ENCODE measurements around the gene PLA2R1. TPM values are rescaled to one million over a fixed set of nuclear protein-coding genes. Genes with fewer than 3 reads are reported as not detected.
"Not testable (repeated sequence)": the region's sequence is repeated elsewhere in the genome, so short reads cannot be mapped to it uniquely, and the experiment has no call there.

The PLA2R1 gene
- total RNA-seq, 1 experiment from 2014 or later, result not detected

DNA sequence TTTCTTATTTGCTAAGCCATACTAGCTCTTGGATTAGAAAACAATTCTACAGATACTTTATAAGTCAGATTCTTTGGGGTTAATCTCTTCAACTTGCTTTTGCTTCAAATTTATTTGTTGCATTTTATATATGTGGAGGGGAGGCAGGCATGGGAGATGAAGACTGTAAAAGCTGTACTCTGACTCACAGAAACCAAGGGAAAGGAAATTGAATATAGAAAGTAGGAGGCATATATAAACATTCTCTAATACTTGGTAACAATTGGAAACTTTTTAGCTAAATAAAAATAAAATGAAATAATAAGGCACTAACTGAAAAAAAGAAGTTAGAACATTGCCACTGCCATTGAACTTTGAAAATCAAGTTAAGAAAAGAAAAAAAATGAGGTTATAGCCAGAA is 21.3 kb downstream of the PLA2R1 start:
- POLR2A ChIA-PET (ENCODE audit: low non-redundant PET), result no interaction called here
- intact Hi-C loops (cut with micrococcal nuclease; ENCODE audit: unreplicated experiment), result no loop called here
- H3K36me3 ChIP-seq (ENCODE audit: insufficient read depth, low read length, poor library complexity, severe bottlenecking), result no peaks in the 10 kb centered on the region
- TF ChIP-seq, protein P1, sequence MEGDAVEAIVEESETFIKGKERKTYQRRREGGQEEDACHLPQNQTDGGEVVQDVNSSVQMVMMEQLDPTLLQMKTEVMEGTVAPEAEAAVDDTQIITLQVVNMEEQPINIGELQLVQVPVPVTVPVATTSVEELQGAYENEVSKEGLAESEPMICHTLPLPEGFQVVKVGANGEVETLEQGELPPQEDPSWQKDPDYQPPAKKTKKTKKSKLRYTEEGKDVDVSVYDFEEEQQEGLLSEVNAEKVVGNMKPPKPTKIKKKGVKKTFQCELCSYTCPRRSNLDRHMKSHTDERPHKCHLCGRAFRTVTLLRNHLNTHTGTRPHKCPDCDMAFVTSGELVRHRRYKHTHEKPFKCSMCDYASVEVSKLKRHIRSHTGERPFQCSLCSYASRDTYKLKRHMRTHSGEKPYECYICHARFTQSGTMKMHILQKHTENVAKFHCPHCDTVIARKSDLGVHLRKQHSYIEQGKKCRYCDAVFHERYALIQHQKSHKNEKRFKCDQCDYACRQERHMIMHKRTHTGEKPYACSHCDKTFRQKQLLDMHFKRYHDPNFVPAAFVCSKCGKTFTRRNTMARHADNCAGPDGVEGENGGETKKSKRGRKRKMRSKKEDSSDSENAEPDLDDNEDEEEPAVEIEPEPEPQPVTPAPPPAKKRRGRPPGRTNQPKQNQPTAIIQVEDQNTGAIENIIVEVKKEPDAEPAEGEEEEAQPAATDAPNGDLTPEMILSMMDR (conservative IDR thresholded peaks at IDR 0.05; ENCODE audit: low read depth, low read length), result no peak
- TF ChIP-seq EZH2 (IDR thresholded peaks at IDR 0.05; ENCODE audit: borderline replicate concordance, low read depth, low read length, poor library complexity, severe bottlenecking), result no peak
- peaks cover 15% of the 10 kb centered on the region for H3K27me3 ChIP-seq (replicated peaks; ENCODE audit: insufficient read depth, low read depth, low read length, poor library complexity)
- no peak for DNase-seq (ENCODE audit: low spot score)
- H3K4me1 ChIP-seq (ENCODE audit: insufficient read depth, low read length, poor library complexity, severe bottlenecking), result no peaks in the 10 kb centered on the region
- H3K27ac ChIP-seq (ENCODE audit: low read depth, low read length, poor library complexity, severe bottlenecking), result no peak overlapping the region
- CTCF ChIA-PET, result no interaction called here
- no peak overlapping the region for H3K4me3 ChIP-seq (ENCODE audit: low read depth, low read length, poor library complexity, severe bottlenecking)
- no peaks in the 10 kb centered on the region for H3K9me3 ChIP-seq (ENCODE audit: low read depth, low read length, poor library complexity, severe bottlenecking)
- BruUV-seq (replicated peaks), result no TSS peak

DNA sequence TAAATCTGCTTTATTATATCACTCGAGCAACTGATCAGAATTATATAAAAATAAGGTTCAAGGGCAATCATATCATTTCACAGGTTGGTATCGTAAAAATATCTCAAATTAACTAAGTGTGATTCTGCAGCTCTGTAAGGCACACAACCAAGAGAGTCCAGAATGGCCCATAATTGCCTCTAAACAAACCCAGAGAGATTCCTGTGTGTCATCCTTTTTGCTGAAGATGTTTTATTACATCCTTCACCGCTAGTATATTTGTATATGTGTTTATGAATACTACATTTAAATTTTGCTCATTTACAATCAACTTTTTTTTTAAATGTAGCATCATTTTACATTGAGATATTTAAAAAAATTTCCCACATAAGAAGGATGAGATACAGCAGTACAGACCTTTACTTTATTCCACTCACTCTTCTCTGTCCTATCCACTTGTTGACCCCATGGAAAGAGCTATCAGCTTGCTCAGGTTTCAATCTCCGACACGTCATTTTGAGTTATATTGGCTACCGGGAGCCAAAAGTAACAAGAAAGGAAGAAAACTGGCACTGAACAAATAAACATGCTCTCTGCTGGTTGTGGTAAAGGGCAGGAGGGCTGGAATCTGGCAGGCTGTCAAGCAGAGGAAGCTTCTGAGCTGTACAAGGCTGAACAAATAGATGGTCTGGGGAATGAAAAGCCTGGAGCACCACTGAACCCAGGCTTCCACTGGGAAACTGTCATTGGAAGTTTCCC is 23.1 kb downstream of the PLA2R1 start:
- Histone ChIP-seq H3K4me1 (ENCODE audit: insufficient read depth, low read length, poor library complexity, severe bottlenecking) (no peaks in the 10 kb centered on the region), H3K36me3 (ENCODE audit: insufficient read depth, low read length, poor library complexity, severe bottlenecking) (no peaks in the 10 kb centered on the region), H3K9me3 (ENCODE audit: low read depth, low read length, poor library complexity, severe bottlenecking) (no peaks in the 10 kb centered on the region), H3K4me3 (ENCODE audit: low read depth, low read length, poor library complexity, severe bottlenecking) (no peak overlapping the region), H3K27ac (ENCODE audit: low read depth, low read length, poor library complexity, severe bottlenecking) (no peak overlapping the region), H3K27me3 (replicated peaks; ENCODE audit: insufficient read depth, low read depth, low read length, poor library complexity) (peaks cover 15% of the 10 kb centered on the region)
- POLR2A ChIA-PET (ENCODE audit: low non-redundant PET), result no interaction called here
- no TSS peak for BruUV-seq (replicated peaks)
- DNase-seq (ENCODE audit: low spot score), result no peak
- no peak for TF ChIP-seq EZH2 (IDR thresholded peaks at IDR 0.05; ENCODE audit: borderline replicate concordance, low read depth, low read length, poor library complexity, severe bottlenecking)
- TF ChIP-seq, protein P1 (conservative IDR thresholded peaks at IDR 0.05; ENCODE audit: low read depth, low read length), result no peak
- CTCF ChIA-PET, result no interaction called here
- intact Hi-C loops (cut with micrococcal nuclease; ENCODE audit: unreplicated experiment), result no loop called here

DNA sequence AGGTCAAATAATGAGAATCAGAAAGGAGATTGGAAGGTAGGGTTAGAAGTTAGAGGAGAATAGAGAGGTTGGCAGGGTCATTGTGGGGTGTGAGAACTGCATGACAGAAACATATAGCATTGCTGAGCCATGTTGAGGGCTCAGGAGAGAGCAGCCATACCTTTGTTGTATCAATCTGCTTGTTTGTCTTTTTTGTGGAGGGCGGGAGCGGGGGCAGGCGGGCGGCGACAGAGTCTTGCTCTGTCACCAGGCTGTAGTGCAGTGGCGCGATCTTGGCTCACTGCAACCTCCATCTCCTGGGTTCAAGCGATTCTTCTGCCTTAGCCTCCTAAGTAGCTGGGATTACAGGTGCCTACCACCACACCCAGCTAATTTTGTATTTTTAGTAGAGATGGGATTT is 23.8 kb downstream of the PLA2R1 start:
- BruUV-seq (replicated peaks); CTCF ChIA-PET; H3K36me3 ChIP-seq (ENCODE audit: insufficient read depth, low read length, poor library complexity, severe bottlenecking); H3K4me1 ChIP-seq (ENCODE audit: insufficient read depth, low read length, poor library complexity, severe bottlenecking); DNase-seq (ENCODE audit: low spot score); H3K4me3 ChIP-seq (ENCODE audit: low read depth, low read length, poor library complexity, severe bottlenecking); H3K27ac ChIP-seq (ENCODE audit: low read depth, low read length, poor library complexity, severe bottlenecking); POLR2A ChIA-PET (ENCODE audit: low non-redundant PET); H3K9me3 ChIP-seq (ENCODE audit: low read depth, low read length, poor library complexity, severe bottlenecking); intact Hi-C loops (cut with micrococcal nuclease; ENCODE audit: unreplicated experiment): not testable (repeated sequence)
- H3K27me3 ChIP-seq (replicated peaks; ENCODE audit: insufficient read depth, low read depth, low read length, poor library complexity), result peaks cover 15% of the 10 kb centered on the region

DNA sequence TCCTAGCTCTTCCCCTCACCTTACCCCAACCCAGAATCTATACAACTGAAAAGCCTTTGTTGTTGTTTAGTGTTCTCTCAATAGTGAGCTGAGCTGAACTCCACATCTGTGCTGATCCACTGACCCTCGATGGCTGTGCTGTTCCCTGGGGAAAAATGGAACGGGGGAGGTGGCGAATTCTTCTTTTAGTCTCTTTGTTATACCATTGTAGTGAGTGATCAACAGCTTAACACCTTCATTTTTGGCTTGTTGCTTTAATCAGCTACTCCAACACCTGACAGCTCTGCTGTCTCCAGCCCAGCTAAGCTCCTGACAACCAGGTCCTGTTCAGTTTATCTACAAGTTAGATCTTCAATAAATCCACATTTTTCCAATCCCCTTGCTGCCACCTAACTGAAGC is 25.7 kb downstream of the PLA2R1 start:
- intact Hi-C loops (cut with micrococcal nuclease; ENCODE audit: unreplicated experiment), result no loop called here
- DNase-seq (ENCODE audit: low spot score), result no peak
- POLR2A ChIA-PET (ENCODE audit: low non-redundant PET), result no interaction called here
- no peak overlapping the region for H3K27ac ChIP-seq (ENCODE audit: low read depth, low read length, poor library complexity, severe bottlenecking)
- H3K9me3 ChIP-seq (ENCODE audit: low read depth, low read length, poor library complexity, severe bottlenecking), result no peaks in the 10 kb centered on the region
- no peak overlapping the region for H3K4me3 ChIP-seq (ENCODE audit: low read depth, low read length, poor library complexity, severe bottlenecking)
- H3K4me1 ChIP-seq (ENCODE audit: insufficient read depth, low read length, poor library complexity, severe bottlenecking), result no peaks in the 10 kb centered on the region
- peaks cover 7% of the 10 kb centered on the region for H3K27me3 ChIP-seq (replicated peaks; ENCODE audit: insufficient read depth, low read depth, low read length, poor library complexity)
- no peaks in the 10 kb centered on the region for H3K36me3 ChIP-seq (ENCODE audit: insufficient read depth, low read length, poor library complexity, severe bottlenecking)
- TF ChIP-seq, protein P1 (conservative IDR thresholded peaks at IDR 0.05; ENCODE audit: low read depth, low read length), result no peak
- no peak for TF ChIP-seq EZH2 (IDR thresholded peaks at IDR 0.05; ENCODE audit: borderline replicate concordance, low read depth, low read length, poor library complexity, severe bottlenecking)
- BruUV-seq (replicated peaks), result no TSS peak
- CTCF ChIA-PET, result no interaction called here
